MG63 (cell line): ENCODE results near the gene LCLAT1. TPM values are rescaled to one million over a fixed set of nuclear protein-coding genes. Genes with fewer than 3 reads are reported as not detected.
"Not testable (repeated sequence)": the region's sequence is repeated elsewhere in the genome, so short reads cannot be mapped to it uniquely, and the experiment has no call there.

ENCODE experiments used
- DNase-seq: peaks from one replicate; pipeline ENCODE4 v3.0.0-alpha.2; 2020
- H3K27me3 ChIP-seq: fragments of 250-450 bp; sonication (Bioruptor Pico); 2 replicates; pipeline ENCODE4 v1.5.1; 2020; ENCODE audit warnings: mild to moderate bottlenecking, moderate library complexity
- H3K36me3 ChIP-seq: fragments of 250-450 bp; sonication (Bioruptor Pico); 2 replicates; pipeline ENCODE4 v1.5.1; 2020; ENCODE audit warnings: mild to moderate bottlenecking, moderate library complexity
- H3K4me3 ChIP-seq: fragments of 250-450 bp; sonication (Bioruptor Pico); 2 replicates; pipeline ENCODE4 v1.5.1; 2020; ENCODE audit warnings: mild to moderate bottlenecking, moderate library complexity
- H3K9me3 ChIP-seq: fragments of 250-450 bp; sonication (Bioruptor Pico); 2 replicates; pipeline ENCODE4 v1.5.1; 2020; ENCODE audit warnings: mild to moderate bottlenecking, moderate library complexity
- total RNA-seq: library from RNA; depleted of rRNA; stranded (reverse); fragments of >200 nt; shearing (Covaris generic); gene quantifications from 2 replicates; pipeline ENCODE4 v1.2.3, GENCODE V29; 2014; ENCODE audit warnings: low replicate concordance

LCLAT1 gene
- total RNA-seq, 1 experiment from 2014 or later, result 12.0 TPM

- H3K9me3 ChIP-seq, result 0 out of 2 replicates have a peak, but pooled peaks cover 7% of the 10 kb centered on the region
- no peak overlapping the region for H3K4me3 ChIP-seq
- H3K27me3 ChIP-seq, result no peaks in the 10 kb centered on the region
- no peak for DNase-seq
- H3K36me3 ChIP-seq, result no peaks in the 10 kb centered on the region
Measured at GRCh38 chr2:30465171-30465545, 18.1 kb downstream of the LCLAT1 start.

GRCh38 chr2:30466216-30466615 is 19.2 kb downstream of the LCLAT1 start:
- H3K9me3 ChIP-seq, result 0 out of 2 replicates have a peak, but pooled peaks cover 7% of the 10 kb centered on the region
- no peaks in the 10 kb centered on the region for H3K36me3 ChIP-seq
- no peak for DNase-seq
- H3K4me3 ChIP-seq, result no peak overlapping the region
- H3K27me3 ChIP-seq, result no peaks in the 10 kb centered on the region

GRCh38 chr2:30467062-30467826 is 20.2 kb downstream of the LCLAT1 start:
- not testable (repeated sequence) for DNase-seq, H3K4me3 ChIP-seq, H3K9me3 ChIP-seq, H3K36me3 ChIP-seq, H3K27me3 ChIP-seq

GRCh38 chr2:30470426-30470825 is 23.4 kb downstream of the LCLAT1 start:
- Histone ChIP-seq H3K36me3 (no peaks in the 10 kb centered on the region; the same call in 1 of the 2 replicates), H3K27me3 (no peaks in the 10 kb centered on the region), H3K9me3 (0 out of 2 replicates have a peak, but pooled peaks cover 9% of the 10 kb centered on the region), H3K4me3 (no peak overlapping the region)
- DNase-seq, result no peak

GRCh38 chr2:30472326-30472725 is 25.3 kb downstream of the LCLAT1 start:
- H3K4me3 ChIP-seq, result no peak overlapping the region
- no peaks in the 10 kb centered on the region for H3K27me3 ChIP-seq
- DNase-seq, result no peak
- 0 out of 2 replicates have a peak, but pooled peaks cover 9% of the 10 kb centered on the region for H3K9me3 ChIP-seq
- no peaks in the 10 kb centered on the region; the same call in 1 of the 2 replicates for H3K36me3 ChIP-seq

GRCh38 chr2:30475542-30475941 is 28.5 kb downstream of the LCLAT1 start:
- Histone ChIP-seq H3K9me3 (0 out of 2 replicates have a peak, but pooled peaks cover 2% of the 10 kb centered on the region), H3K36me3 (no peaks in the 10 kb centered on the region; the same call in 1 of the 2 replicates), H3K4me3 (no peak overlapping the region), H3K27me3 (no peaks in the 10 kb centered on the region)
- no peak for DNase-seq

- no peaks in the 10 kb centered on the region for H3K27me3 ChIP-seq
- 0 out of 2 replicates have a peak, but pooled peaks cover 2% of the 10 kb centered on the region for H3K9me3 ChIP-seq
- H3K36me3 ChIP-seq, result no peaks in the 10 kb centered on the region; the same call in 1 of the 2 replicates
- H3K4me3 ChIP-seq, result no peak overlapping the region
- no peak for DNase-seq
Measured at GRCh38 chr2:30476636-30477035, 29.6 kb downstream of the LCLAT1 start.

GRCh38 chr2:30480703-30481322 is 33.8 kb downstream of the LCLAT1 start:
- Histone ChIP-seq H3K27me3 (no peaks in the 10 kb centered on the region), H3K36me3 (no peaks in the 10 kb centered on the region), H3K4me3 (no peak overlapping the region), H3K9me3 (no peaks in the 10 kb centered on the region)
- DNase-seq, result no peak

- Histone ChIP-seq H3K36me3 (no peaks in the 10 kb centered on the region), H3K4me3 (no peak overlapping the region), H3K27me3 (no peaks in the 10 kb centered on the region), H3K9me3 (no peaks in the 10 kb centered on the region)
- peak; percentile 23 for DNase-seq
Measured at GRCh38 chr2:30481323-30481800, 34.3 kb downstream of the LCLAT1 start.

GRCh38 chr2:30482011-30482410 is 35.0 kb downstream of the LCLAT1 start:
- no peaks in the 10 kb centered on the region for H3K36me3 ChIP-seq
- H3K9me3 ChIP-seq, result no peaks in the 10 kb centered on the region
- H3K27me3 ChIP-seq, result no peaks in the 10 kb centered on the region
- H3K4me3 ChIP-seq, result no peak overlapping the region
- no peak for DNase-seq

- no peaks in the 10 kb centered on the region for H3K36me3 ChIP-seq
- DNase-seq, result no peak
- H3K4me3 ChIP-seq, result no peak overlapping the region
- no peaks in the 10 kb centered on the region for H3K9me3 ChIP-seq
- H3K27me3 ChIP-seq, result no peaks in the 10 kb centered on the region
Measured at GRCh38 chr2:30484145-30484544, 37.1 kb downstream of the LCLAT1 start.

GRCh38 chr2:30484995-30485394 is 37.9 kb downstream of the LCLAT1 start:
- no peaks in the 10 kb centered on the region for H3K27me3 ChIP-seq
- H3K4me3 ChIP-seq, result no peak overlapping the region
- H3K36me3 ChIP-seq, result no peaks in the 10 kb centered on the region
- H3K9me3 ChIP-seq, result no peaks in the 10 kb centered on the region
- DNase-seq, result no peak

GRCh38 chr2:30486655-30487054 is 39.6 kb downstream of the LCLAT1 start:
- H3K4me3 ChIP-seq, result no peak overlapping the region
- no peaks in the 10 kb centered on the region for H3K36me3 ChIP-seq
- H3K9me3 ChIP-seq, result no peaks in the 10 kb centered on the region
- H3K27me3 ChIP-seq, result no peaks in the 10 kb centered on the region
- no peak for DNase-seq

GRCh38 chr2:30487603-30488002 is 40.6 kb downstream of the LCLAT1 start:
- DNase-seq, result no peak
- no peaks in the 10 kb centered on the region for H3K36me3 ChIP-seq
- no peaks in the 10 kb centered on the region for H3K27me3 ChIP-seq
- H3K4me3 ChIP-seq, result no peak overlapping the region
- H3K9me3 ChIP-seq, result no peaks in the 10 kb centered on the region

- H3K27me3 ChIP-seq, result no peaks in the 10 kb centered on the region
- DNase-seq, result no peak
- H3K36me3 ChIP-seq, result no peaks in the 10 kb centered on the region
- H3K4me3 ChIP-seq, result no peak overlapping the region
- no peaks in the 10 kb centered on the region for H3K9me3 ChIP-seq
Measured at GRCh38 chr2:30488012-30488659, 41.1 kb downstream of the LCLAT1 start.

GRCh38 chr2:30491225-30491624 is 44.2 kb downstream of the LCLAT1 start:
- no peak for DNase-seq
- no peak overlapping the region for H3K4me3 ChIP-seq

GRCh38 chr2:30492185-30492584 is 45.1 kb downstream of the LCLAT1 start:
- Histone ChIP-seq H3K9me3 (peaks cover 5% of the 10 kb centered on the region), H3K27me3 (no peaks in the 10 kb centered on the region), H3K36me3 (0 out of 2 replicates have a peak, but pooled peaks cover 4% of the 10 kb centered on the region), H3K4me3 (no peak overlapping the region)
- no peak for DNase-seq

More at GRCh38 chr2:30491225-30491624, 44.2 kb downstream of the LCLAT1 start:
- no peaks in the 10 kb centered on the region for H3K27me3 ChIP-seq
- no peaks in the 10 kb centered on the region for H3K9me3 ChIP-seq
- no peaks in the 10 kb centered on the region for H3K36me3 ChIP-seq
